ENCODE results near the gene ATN1.
A peak's percentile ranks its signal among the peaks of the same experiment; 100 is the strongest.
"Not testable (repeated sequence)": the region's sequence is repeated elsewhere in the genome, so short reads cannot be mapped to it uniquely, and the experiment has no call there.

ATN1 gene, protein sequence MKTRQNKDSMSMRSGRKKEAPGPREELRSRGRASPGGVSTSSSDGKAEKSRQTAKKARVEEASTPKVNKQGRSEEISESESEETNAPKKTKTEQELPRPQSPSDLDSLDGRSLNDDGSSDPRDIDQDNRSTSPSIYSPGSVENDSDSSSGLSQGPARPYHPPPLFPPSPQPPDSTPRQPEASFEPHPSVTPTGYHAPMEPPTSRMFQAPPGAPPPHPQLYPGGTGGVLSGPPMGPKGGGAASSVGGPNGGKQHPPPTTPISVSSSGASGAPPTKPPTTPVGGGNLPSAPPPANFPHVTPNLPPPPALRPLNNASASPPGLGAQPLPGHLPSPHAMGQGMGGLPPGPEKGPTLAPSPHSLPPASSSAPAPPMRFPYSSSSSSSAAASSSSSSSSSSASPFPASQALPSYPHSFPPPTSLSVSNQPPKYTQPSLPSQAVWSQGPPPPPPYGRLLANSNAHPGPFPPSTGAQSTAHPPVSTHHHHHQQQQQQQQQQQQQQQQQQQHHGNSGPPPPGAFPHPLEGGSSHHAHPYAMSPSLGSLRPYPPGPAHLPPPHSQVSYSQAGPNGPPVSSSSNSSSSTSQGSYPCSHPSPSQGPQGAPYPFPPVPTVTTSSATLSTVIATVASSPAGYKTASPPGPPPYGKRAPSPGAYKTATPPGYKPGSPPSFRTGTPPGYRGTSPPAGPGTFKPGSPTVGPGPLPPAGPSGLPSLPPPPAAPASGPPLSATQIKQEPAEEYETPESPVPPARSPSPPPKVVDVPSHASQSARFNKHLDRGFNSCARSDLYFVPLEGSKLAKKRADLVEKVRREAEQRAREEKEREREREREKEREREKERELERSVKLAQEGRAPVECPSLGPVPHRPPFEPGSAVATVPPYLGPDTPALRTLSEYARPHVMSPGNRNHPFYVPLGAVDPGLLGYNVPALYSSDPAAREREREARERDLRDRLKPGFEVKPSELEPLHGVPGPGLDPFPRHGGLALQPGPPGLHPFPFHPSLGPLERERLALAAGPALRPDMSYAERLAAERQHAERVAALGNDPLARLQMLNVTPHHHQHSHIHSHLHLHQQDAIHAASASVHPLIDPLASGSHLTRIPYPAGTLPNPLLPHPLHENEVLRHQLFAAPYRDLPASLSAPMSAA (N-terminal part only)

DNA sequence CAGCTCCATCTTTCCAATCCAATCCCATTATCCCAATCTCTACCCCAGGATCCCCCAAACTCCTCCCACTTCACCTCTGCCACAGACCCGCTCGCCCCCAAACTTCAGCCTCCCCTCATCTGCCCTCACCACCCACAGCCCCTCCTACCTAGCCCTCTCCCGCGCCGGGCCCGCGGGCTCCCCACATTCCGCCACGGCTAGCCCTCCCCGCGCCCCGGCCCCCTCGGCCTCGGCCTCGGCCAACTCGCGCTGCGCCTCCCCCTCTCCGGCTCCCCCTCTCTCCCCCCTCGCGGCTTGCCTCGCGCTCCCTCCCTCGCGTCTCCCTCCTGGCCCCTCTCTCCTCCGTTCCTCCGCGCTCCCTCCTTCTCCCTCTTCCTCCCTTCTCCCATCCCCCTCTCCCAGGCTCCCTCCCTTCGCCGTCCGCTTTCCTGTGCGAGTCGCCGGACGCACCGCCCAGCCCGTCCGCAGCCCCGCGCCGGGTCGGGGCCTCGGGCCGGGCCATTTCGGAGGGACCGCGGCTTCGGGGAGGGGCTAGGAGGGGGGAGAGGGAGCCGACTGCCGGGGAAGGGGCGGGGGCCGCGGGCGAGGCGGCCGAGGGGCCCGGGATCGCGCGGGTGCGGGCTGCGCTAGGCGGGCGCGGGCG is at the start of gene ATN1:
Gene ATN1 (plus strand): TSS at position 581 of the 643 bp plus-strand sequence. CDS start 6,043 bp downstream, outside the sequence.
- DNase-seq (ENCODE audit: low read depth), result peak; percentile 84

DNA sequence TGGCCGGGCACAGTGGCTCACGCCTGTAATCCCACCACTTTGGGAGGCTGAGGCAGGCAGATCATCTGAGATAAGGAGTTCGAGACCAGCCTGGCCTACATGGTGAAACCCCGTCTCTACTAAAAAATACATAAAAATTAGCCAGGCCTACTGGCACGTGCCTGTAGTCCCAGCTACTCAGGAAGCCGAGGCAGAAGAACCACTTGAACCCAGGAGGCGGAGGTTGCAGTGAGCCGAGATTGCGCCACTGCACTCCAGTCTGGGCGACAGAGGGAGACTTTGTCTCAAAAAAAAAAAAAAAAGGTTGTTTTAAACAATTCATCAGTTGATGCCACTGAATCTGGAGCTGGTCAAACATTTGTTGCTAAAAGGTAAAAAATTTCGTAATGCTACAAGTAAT is 47.9 kb upstream of the ATN1 start:
- DNase-seq (ENCODE audit: low read depth), result not testable (repeated sequence)

DNA sequence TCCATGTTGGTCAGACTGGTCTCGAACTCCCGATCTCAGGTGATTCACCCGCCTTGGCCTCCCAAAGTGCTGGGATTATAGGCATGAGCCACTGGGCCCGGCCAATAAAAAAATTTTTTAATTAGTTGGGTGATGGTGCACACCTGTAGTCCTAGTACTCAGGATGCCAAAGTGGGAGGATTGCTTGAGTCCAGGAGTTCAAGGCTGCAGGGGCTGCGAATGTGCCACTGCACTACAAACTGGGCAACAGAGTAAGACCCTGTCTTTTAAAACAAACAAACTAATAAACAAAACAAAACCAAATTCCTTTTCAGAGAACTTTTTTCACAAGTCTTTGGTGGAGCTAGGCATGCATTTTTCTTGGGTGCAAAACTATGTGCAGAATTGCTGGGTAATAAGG is 44.5 kb upstream of the ATN1 start:
- DNase-seq (ENCODE audit: low read depth), result no peak

DNA sequence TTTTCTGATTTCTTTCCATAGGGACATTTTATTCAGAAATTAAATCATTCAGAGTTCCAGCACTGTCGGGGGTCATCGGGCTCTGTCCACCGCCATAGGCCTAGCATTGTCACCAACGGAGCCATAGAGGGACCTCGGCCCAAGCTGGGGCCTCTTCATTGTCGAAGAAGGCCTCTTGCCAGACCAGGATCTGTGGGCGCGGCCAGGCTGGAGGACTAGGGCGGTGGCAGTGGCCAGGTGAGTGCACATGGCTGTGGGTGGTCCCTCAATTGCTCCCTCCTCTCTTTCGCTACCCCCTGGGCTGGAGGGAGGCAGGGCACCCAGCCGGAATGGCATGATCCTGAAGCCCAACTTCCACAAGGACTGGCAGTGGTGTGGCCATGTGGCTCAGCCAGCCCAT is 44.1 kb upstream of the ATN1 start:
- DNase-seq (ENCODE audit: low read depth), result no peak

DNA sequence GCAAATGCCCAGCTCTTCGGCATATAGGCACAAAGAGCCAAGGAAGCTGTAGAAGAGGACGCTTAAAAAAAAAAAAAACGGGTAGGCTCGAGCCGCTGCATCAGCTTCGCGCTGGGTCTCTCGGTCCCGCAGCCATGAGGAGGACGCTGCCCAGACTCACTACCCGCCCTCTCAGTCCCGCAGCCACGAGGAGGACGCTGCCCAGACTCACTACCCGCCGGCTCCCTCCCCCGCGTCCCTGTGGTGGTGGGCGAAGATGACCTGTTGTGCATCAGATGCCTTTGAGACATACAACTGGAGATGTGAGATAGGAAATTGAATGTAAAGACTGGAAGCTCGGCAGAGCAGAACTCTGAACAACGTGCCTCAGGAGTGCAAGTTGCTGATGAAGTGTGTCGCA is 43.2 kb upstream of the ATN1 start:
- DNase-seq (ENCODE audit: low read depth), result no peak

DNA sequence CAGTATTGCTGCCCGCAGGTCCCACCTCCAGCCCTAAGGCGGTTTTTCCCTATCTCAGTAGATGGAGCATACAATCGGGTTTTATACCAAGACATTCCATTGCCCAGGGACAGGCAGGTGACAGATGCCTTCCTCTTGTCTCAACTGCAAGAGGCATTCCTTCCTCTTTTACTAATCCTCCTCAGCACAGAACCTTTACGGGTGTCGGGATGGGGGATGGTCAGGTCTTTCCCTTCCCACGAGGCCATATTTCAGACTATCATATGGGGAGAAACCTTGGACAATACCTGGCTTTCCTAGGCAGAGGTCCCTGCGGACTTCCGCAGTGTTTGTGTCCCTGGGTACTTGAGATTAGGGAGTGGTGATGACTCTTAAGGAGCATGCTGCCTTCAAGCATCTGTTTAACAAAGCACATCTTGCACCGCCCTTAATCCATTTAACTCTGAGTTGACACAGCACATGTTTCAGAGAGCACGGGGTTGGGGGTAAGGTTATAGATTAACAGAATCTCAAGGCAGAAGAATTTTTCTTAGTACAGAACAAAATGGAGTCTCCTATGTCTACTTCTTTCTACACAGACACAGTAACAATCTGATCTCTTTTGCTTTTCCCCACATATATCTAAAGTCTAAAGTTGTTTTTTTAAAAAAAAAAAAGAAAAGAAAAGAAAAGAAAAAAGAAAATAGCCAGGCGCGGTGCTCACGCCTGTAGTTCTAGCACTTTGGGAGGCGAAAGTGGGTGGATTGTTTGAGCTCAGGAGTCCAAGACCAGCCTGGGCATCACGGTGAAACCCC is 41.4 kb upstream of the ATN1 start:
- not testable (repeated sequence) for DNase-seq (ENCODE audit: low read depth)

DNA sequence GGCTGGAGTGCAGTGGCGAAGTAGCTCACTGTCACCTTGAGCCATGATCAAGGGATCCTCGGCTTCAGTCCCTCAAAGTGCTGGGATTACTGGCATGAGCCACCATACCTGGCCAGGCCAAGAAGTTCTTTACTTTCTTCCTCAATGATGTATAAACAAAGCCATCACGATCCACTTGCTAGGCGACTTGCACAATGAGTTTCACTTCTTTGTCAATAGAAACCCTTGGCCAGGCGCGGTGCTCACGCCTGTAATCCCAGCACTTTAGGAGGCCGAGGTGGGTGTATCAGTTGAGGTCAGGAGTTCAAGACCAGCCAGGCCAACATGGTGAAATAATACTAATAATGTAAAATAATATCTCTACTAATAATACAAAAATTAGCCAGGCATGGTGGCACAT is 40.3 kb upstream of the ATN1 start:
- no peak for DNase-seq (ENCODE audit: low read depth)

DNA sequence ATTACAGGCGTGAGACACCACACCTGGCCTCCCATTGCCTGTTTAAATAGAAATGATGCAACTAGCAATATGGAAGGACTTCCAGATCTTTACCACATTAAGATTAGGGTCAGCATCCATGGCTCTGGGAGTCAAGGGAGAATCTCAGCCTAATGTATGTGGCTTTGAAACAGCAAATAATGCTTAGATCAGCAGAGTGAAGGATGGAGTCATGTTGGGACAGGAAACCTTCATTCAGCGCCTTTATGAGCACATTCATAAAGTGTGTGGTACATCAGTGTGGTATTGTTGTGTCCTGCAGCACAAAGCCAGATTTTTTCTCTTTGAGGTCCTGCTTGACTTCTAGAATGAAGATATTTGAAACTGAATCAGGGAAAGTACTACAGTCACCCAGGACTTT is 39.4 kb upstream of the ATN1 start:
- DNase-seq (ENCODE audit: low read depth), result no peak

DNA sequence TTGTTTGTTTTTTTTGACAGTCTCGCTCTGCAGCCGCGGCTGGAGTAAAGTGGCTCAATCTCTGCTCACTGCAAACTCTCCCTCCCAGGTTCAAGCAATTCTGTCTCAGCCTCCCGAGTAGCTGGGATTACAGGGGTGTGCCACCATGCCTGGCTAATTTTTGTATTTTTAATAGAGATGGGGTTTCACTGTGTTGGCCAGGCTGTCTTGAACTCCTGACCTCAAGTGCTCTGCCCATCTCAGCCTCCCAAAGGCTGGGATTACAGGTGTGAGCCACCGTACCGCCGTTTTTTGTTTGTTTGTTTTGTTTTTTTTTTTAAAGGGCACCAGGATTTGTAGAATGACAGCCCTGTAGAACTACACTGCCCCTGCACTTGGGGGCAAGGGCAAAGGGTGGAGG is 39.0 kb upstream of the ATN1 start:
- DNase-seq (ENCODE audit: low read depth), result not testable (repeated sequence)

DNA sequence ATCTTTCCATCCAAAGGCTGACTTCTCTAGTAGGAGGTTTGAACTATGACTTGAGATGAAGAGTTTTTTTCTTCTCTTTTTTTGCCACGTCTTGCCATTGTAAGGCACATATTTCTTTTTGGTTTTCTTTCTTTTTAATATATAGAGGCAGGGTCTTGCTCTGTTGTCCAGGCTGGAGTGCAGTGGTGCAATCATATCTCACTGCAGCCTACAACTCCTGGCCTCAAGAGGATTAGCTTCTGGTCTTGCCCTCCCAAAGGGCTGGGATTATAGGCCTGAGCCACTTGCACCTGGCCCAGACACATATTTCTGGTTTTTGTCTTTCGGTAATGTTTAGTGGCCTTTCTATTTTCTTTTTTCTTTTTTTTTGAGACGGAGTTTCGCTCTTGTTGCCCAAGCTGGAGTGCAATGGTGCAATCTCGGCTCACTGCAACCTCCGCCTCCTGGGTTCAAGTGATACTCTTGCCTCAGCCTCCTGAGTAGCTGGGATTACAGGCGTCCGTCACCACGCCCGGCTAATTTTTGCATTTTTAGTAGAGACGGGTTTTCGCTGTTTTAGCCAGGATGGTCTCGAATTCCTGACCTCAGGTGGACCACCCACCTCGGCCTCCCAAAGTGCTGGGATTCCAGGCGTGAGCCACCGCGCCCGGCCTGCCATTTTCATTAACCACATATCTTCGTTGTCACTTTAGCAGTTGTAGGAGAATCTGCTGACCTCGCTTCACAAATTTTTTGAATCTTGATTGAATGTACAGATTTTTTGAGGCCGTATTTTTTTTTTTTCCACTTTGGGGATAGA is 37.8 kb upstream of the ATN1 start:
- DNase-seq (ENCODE audit: low read depth), result not testable (repeated sequence)

DNA sequence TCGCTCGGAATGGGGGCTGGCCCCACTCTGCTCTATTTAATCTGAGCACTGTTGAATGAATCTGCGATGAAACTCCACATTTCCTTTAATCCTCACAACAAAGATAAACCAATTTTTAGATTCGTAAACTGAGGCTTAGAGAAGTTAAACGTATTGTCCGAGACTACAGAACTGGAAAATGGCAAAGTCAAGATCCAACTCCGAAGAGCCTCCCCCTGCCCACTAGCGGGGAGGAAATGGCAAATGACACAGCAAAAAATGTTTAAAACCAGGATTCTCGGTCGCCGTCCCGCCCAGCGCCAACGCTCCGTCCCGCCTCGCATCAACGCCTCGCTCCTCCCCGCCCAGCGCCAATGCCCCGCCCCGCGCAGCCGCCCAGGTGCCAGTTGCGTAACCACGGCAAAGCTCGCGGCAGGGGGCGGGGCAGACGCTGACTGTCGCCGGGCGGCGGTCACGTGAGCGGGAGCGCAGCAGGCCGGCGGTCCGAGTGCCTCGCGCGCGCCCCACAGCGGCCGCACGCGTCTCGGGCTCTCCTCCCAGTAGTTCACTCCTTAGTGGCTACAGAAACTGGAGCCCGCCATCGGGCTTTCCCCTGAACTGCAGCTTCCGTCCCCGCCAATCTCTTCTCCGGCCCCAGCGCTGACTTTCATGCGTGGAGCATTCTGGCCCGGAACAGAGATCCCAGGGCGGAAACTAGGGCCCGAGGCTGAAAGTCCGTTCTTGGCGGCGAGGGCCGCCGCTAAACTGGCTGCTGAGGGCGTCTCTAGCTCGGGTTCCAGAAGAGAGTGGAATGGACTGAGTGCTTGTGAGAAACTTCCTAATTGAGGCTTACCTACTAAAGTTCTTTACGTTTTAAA is 36.7 kb upstream of the ATN1 start:
- DNase-seq (ENCODE audit: low read depth), result peak; percentile 96

DNA sequence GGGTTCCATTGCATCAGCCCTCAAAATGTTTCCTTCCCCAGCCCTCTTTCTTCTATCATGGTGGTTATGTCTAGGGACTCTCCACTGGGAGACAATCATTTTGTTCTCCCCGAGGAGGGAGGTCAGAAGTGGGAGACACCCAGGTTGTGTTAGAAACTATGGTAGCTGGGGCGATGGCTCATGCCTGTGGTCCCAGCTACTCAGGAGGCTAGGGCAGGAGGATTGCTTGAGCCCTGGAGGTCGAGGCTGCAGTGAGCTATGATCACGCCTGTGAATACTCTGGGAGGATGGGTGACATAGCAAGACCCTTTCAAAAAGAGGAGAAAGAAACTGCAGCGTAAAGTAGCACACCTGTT is 36.1 kb upstream of the ATN1 start:
- no peak for DNase-seq (ENCODE audit: low read depth)

DNA sequence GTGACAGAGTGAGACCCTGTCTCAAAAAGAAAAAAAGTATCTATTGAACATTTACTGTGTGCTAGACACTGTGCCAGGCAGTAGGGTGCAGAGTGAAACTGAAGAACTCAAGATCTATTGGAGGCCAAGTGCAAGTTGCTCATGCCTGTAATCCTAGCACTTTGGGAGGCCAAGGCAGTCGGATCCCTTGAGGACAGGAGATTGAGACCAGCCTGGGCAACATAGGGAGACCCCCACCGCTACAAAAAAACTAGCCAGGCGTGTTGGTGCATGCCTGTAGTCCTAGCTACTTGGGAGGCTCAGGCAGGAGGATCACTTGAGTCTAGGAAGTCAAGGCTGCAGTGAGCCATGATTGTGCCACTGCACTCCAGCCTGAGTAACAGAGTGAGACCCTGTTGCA is 35.1 kb upstream of the ATN1 start:
- DNase-seq (ENCODE audit: low read depth), result not testable (repeated sequence)

DNA sequence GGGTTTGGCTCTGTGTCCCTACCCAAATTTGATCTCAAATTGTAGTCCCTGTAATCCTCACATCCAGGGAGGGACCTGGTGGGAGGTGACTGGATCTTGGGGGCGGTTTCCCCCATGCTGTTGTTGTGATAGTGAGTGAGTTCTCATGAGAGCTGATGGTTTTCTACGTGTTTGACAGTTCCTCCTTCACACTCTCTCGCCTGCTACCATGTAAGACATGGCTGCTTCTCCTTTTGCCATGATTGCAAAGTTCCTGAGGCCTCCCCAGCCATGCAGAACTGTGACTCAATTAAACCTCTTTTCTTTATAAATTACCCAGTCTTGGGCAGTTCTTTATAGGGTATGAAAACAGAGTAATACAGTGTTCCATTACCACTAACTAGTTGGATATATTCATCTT is 33.4 kb upstream of the ATN1 start:
- no peak for DNase-seq (ENCODE audit: low read depth)

DNA sequence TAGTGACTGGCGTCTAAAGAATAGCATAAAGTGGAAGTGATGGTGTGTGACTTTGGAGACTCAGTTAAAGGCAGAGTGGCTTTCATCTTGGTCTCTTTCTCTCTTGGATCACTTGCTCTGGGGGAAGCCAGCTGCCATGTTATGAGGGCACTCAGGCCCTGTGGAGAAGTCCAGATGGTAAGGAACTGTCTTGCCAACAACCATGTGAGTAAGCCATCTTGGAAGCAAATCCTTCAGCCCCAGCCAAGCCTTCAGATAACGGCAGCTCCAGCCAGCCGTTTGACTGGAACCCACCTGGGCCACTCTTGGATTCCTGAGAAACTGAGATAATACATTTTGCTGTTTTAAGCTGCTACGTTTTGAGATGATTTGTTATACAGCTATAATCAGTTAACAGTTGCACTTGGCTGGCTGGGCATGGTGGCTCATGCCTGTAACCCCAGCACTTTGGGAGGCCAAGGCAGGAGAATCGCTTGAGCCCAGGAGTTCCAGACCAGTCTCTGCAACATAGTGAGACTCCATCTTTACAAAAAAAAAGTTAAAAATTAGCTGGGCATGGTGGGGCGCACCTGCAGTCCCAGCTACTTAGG is 30.8 kb upstream of the ATN1 start:
- no peak for DNase-seq (ENCODE audit: low read depth)

DNA sequence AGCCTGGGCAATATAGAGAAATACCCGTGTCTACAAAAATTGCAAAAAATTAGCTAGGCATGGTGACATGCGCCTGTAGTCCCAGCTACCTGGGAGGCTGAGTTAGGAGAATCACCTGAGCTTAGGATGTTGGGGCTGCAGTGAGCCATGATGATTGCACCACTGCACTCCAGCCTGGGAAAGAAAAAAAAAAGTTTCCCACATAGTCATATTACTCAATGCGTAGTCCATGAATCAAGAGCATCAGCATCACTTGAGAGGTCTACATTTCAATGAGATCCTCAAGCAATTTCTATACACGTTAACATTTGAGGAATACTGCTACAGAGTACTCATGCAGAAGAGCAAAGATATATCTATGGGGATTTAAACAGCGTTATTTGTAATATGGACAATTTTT is 28.3 kb upstream of the ATN1 start:
- DNase-seq (ENCODE audit: low read depth), result no peak

DNA sequence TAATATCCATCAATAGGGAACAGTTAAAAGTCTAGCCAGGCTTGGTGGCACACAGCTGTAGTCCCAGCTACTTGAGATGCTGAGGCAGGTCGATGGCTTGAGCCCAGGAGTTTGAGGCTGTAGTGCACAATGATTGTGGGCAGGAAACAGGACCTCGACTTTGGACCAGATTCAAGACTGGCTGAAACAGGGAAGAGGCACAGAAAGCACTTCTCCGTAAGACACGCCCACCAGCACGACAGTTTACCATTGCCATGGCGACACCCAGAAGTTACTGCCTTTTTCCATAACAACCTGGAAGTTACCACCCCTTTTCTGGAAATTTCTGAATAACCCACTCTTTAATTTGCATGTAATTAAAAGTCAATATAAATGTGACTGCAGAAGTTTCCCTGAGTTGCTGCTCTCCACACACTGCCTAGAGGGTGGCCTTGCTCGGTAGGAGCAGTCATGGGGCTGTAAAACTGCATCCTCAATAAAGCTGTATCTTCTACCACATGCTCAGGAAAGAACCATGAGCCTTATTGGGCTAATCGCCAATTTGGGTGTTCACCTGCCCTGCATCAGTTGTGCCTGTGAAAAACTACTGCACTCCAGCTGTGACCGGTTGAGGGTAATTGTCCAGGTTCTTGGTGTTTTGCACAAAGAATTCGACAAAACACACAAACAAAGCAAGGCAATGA is 27.8 kb upstream of the ATN1 start:
- peak; percentile 38 for DNase-seq (ENCODE audit: low read depth)

DNA sequence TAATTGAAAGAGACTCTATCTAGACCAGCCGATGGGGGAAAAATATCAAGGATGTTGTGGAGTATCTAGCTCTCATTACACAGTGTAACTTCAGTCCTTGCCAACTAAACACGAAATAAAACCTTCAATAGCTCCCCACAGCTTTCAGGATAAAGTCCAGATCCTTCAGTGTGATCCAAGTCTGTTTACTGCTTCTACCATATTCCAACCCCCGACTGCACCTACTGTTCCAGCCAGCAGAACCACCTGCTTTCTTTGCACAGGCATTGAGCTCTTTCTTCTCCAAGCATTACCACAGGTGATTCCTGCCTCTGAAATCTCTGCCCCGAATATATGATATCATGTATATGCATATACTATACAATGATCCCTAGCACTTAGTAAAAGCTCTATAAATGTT is 25.3 kb upstream of the ATN1 start:
- DNase-seq (ENCODE audit: low read depth), result no peak

DNA sequence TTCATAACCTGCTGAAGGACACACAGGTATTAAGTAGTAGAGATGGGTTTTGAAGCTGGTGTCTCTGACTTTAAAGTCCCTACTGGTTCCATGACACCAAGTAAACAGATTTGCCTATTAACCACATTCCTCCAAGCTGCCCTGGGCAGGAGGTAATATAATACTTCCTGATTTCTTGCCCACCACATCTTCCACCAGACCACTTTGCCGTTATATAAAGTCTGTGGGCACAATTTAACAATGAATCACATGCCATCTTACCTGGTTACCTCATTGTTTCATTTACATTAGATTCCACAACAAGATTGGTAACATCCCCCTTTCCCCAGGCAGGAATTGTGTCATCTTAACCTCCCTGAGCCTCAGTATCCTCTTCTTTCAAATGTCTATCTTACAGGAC is 24.0 kb upstream of the ATN1 start:
- DNase-seq (ENCODE audit: low read depth), result no peak
